CD14-positive monocyte (primary cell): ENCODE measurements around the gene BASP1. TPM values are rescaled to one million over a fixed set of nuclear protein-coding genes. Genes with fewer than 3 reads are reported as not detected.

Experiments
- DNase-seq, 3 donors: peaks; one replicate each; pipeline ENCODE4 v3.0.0-alpha.2; 2011 to 2022
- H2AFZ ChIP-seq: 2 replicates; pipeline ENCODE4 v1.6.0; 2012; ENCODE audit warnings: mild to moderate bottlenecking, low read depth, low read length, inconsistent platforms; ENCODE audit not compliant: insufficient read depth, poor library complexity, severe bottlenecking
- H3K27ac ChIP-seq, 2 donors: 1 replicate in 1 of 2; 2 replicates in 1 of 2; pipeline ENCODE4 v1.5.1; 2012 to 2013; ENCODE audit warnings: low read length in 2 of 2, control low read depth in 1 of 2, inconsistent platforms in 1 of 2, low read depth in 1 of 2, mild to moderate bottlenecking in 1 of 2
- H3K27me3 ChIP-seq, 2 donors: one replicate each; pipeline versions ENCODE4 v1.6.0 to v1.6.1; 2011 to 2013; ENCODE audit warnings: low read length in 2 of 2; ENCODE audit not compliant: control insufficient read depth in 2 of 2, insufficient read depth in 2 of 2
- H3K36me3 ChIP-seq, 2 donors: replicated peaks in 1 of 2; 1 replicate in 1 of 2; 2 replicates in 1 of 2; pipeline versions ENCODE4 v1.5.1 to v1.6.1; 2012 to 2013; ENCODE audit warnings: low read length in 2 of 2, control low read depth in 1 of 2, inconsistent platforms in 1 of 2, mild to moderate bottlenecking in 1 of 2; ENCODE audit not compliant: insufficient read depth in 2 of 2, control insufficient read depth in 1 of 2
- H3K4me1 ChIP-seq, 2 donors: 1 replicate in 1 of 2; 2 replicates in 1 of 2; pipeline versions ENCODE4 v1.5.1 to v1.6.1; 2012 to 2013; ENCODE audit warnings: low read length in 2 of 2, control low read depth in 1 of 2, inconsistent platforms in 1 of 2, mild to moderate bottlenecking in 1 of 2, moderate library complexity in 1 of 2; ENCODE audit not compliant: insufficient read depth in 2 of 2, control insufficient read depth in 1 of 2
- H3K4me2 ChIP-seq: replicated peaks from 2 replicates; pipeline ENCODE3; 2012; ENCODE audit warnings: low read length, moderate library complexity, mild to moderate bottlenecking; ENCODE audit not compliant: poor library complexity, severe bottlenecking; ENCODE audit errors: extremely low read depth
- H3K4me3 ChIP-seq, 3 experiments: fragments of 200-600 bp in 1 of 3; sonication (generic) in 1 of 3; replicated peaks in 1 of 3; 1 replicate in 2 of 3; 2 replicates in 1 of 3; pipeline ENCODE4 v1.5.1; 2011 to 2013; ENCODE audit warnings: low read length in 3 of 3, mild to moderate bottlenecking in 3 of 3, control low read depth in 2 of 3, low read depth in 2 of 3, inconsistent platforms in 1 of 3, moderate library complexity in 1 of 3
- H3K79me2 ChIP-seq: 2 replicates; pipeline ENCODE4 v1.6.0; 2012; ENCODE audit warnings: mild to moderate bottlenecking, control low read depth, inconsistent platforms, low read length, moderate library complexity; ENCODE audit not compliant: insufficient read depth
- H3K9ac ChIP-seq: 2 replicates; pipeline ENCODE4 v1.6.0; 2017; ENCODE audit warnings: low read length, mild to moderate bottlenecking; ENCODE audit not compliant: insufficient read depth, poor library complexity, severe bottlenecking
- H3K9me3 ChIP-seq, 2 donors: replicated peaks in 1 of 2; 1 replicate in 1 of 2; 2 replicates in 1 of 2; pipeline versions ENCODE4 v1.5.1 to v1.6.1; 2012 to 2013; ENCODE audit warnings: low read length in 2 of 2, control low read depth in 1 of 2; ENCODE audit not compliant: control insufficient read depth in 1 of 2, insufficient read depth in 1 of 2
- H4K20me1 ChIP-seq: 2 replicates; pipeline ENCODE4 v1.6.0; 2012; ENCODE audit warnings: mild to moderate bottlenecking, low read length, control low read depth, moderate library complexity; ENCODE audit not compliant: insufficient read depth
- H3K27ac Mint-ChIP-seq, 7 donors: one replicate each; pipeline ENCODE4 v1.8.0; 2020; ENCODE audit warnings: mild to moderate bottlenecking in 7 of 7, mixed read lengths in 7 of 7, moderate library complexity in 6 of 7, inconsistent platforms in 2 of 7
- H3K27me3 Mint-ChIP-seq, 3 donors: one replicate each; pipeline ENCODE4 v1.8.0; 2021 to 2022; ENCODE audit warnings: low read depth in 3 of 3, mild to moderate bottlenecking in 3 of 3, mixed read lengths in 3 of 3, moderate library complexity in 3 of 3, inconsistent platforms in 1 of 3
- H3K36me3 Mint-ChIP-seq, 2 donors: one replicate each; pipeline ENCODE4 v1.8.0; 2020; ENCODE audit warnings: mixed read lengths in 2 of 2, inconsistent platforms in 1 of 2, mild to moderate bottlenecking in 1 of 2
- H3K4me1 Mint-ChIP-seq: one replicate; pipeline ENCODE4 v1.8.0; 2020; ENCODE audit warnings: mild to moderate bottlenecking, mixed read lengths
- H3K4me3 Mint-ChIP-seq, 2 donors: one replicate each; pipeline ENCODE4 v1.8.0; 2020; ENCODE audit warnings: mild to moderate bottlenecking in 2 of 2, mixed read lengths in 2 of 2, moderate library complexity in 1 of 2
- H3K9me3 Mint-ChIP-seq, 7 donors: one replicate each; pipeline ENCODE4 v1.8.0; 2020 to 2022; ENCODE audit warnings: mixed read lengths in 7 of 7, mild to moderate bottlenecking in 6 of 7, moderate library complexity in 6 of 7, inconsistent platforms in 2 of 7
- WGBS: methylation state at CpG from one replicate; pipeline ENCODE4 v1.1.5; 2013; ENCODE audit warnings: missing lambda C conversion rate; ENCODE audit not compliant: insufficient coverage; 5-methylcytosine and 5-hydroxymethylcytosine counted together
- intact Hi-C, 2 donors: fragments of 100-400 bp; cut with micrococcal nuclease; formaldehyde crosslinking; loops; one replicate each; pipeline versions ENCODE4 v1.15.0 to v1.15.1; 2023
- polyA plus RNA-seq, 3 donors: library from polyadenylated mRNA; depleted of rRNA in 1 of 3; unstranded in 2 of 3; stranded (reverse) in 1 of 3; fragments of 300-500 nt in 2 of 3; fragments of >200 nt in 1 of 3; fragmentation: Illumina TruSeq in 2 of 3; gene quantifications; 1 replicate in 2 of 3; 2 replicates in 1 of 3; pipeline ENCODE4 v1.2.3, GENCODE V29; 2012 to 2021
- TF ChIP-seq, protein P1 (sequence below): fragments of 200-600 bp; IDR thresholded peaks from one replicate; pipeline ENCODE4 v1.8.0; 2022; ENCODE audit warnings: antibody characterized with exemption, mild to moderate bottlenecking

Gene BASP1
- polyA plus RNA-seq, 3 donors: 23.7 to 61.6 (median 36.6) TPM

DNA sequence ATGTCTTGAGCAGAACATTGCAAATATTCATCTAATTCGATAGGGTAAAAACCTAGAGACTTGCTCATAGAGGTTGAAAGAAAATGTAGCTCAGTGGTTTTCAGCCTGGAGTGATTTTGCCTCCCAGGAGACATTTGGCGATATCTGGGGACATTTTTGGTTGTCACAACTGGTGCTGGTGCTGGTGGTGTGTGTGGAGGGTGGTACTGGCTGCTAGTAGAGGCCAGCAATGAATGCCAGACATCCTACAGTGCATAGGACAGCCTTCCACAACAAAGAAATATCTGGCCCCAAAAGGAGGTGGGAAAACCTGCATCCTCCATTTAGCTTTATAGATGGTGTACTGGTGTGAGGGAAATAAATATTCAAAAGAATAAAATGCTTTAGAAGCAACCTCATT, 2.1 kb upstream of the BASP1 start:
- DNase-seq: no peak
- no peak overlapping the region for H3K9ac ChIP-seq
- H2AFZ ChIP-seq: no peak overlapping the region
- H3K4me3 ChIP-seq: no peak overlapping the region
- Mint-ChIP-seq H3K4me3 (no peak overlapping the region), H3K27ac (no peak overlapping the region), H3K9me3 (peaks cover 0 to 2% (median 0%) of the 10 kb centered on the region in 7 donors), H3K4me1 (peaks cover 26% of the 10 kb centered on the region), H3K36me3 (peaks cover 0 to 6% of the 10 kb centered on the region in 2 donors), H3K27me3 (peaks cover 1 to 4% (median 3%) of the 10 kb centered on the region in 3 donors)
- H3K79me2 ChIP-seq: peaks cover 27% of the 10 kb centered on the region
- no peak overlapping the region for H3K4me2 ChIP-seq
- peaks cover 20 to 25% of the 10 kb centered on the region in 2 donors for H3K4me1 ChIP-seq
- TF ChIP-seq, protein P1, sequence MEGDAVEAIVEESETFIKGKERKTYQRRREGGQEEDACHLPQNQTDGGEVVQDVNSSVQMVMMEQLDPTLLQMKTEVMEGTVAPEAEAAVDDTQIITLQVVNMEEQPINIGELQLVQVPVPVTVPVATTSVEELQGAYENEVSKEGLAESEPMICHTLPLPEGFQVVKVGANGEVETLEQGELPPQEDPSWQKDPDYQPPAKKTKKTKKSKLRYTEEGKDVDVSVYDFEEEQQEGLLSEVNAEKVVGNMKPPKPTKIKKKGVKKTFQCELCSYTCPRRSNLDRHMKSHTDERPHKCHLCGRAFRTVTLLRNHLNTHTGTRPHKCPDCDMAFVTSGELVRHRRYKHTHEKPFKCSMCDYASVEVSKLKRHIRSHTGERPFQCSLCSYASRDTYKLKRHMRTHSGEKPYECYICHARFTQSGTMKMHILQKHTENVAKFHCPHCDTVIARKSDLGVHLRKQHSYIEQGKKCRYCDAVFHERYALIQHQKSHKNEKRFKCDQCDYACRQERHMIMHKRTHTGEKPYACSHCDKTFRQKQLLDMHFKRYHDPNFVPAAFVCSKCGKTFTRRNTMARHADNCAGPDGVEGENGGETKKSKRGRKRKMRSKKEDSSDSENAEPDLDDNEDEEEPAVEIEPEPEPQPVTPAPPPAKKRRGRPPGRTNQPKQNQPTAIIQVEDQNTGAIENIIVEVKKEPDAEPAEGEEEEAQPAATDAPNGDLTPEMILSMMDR: no peak
- intact Hi-C loops: loop anchor here in 1 of 2 donors (5.0 kb wide), 2 partner anchors 42 to 87 kb away; no protein-coding TSS in a partner anchor
- H4K20me1 ChIP-seq: peaks cover 21% of the 10 kb centered on the region
- no peaks in the 10 kb centered on the region for H3K36me3 ChIP-seq
- no CpG with 5 or more reads among the region's 2 CpGs for WGBS
- H3K27ac ChIP-seq: no peak overlapping the region
- no peaks in the 10 kb centered on the region for H3K9me3 ChIP-seq
- H3K27me3 ChIP-seq: no peaks in the 10 kb centered on the region

DNA sequence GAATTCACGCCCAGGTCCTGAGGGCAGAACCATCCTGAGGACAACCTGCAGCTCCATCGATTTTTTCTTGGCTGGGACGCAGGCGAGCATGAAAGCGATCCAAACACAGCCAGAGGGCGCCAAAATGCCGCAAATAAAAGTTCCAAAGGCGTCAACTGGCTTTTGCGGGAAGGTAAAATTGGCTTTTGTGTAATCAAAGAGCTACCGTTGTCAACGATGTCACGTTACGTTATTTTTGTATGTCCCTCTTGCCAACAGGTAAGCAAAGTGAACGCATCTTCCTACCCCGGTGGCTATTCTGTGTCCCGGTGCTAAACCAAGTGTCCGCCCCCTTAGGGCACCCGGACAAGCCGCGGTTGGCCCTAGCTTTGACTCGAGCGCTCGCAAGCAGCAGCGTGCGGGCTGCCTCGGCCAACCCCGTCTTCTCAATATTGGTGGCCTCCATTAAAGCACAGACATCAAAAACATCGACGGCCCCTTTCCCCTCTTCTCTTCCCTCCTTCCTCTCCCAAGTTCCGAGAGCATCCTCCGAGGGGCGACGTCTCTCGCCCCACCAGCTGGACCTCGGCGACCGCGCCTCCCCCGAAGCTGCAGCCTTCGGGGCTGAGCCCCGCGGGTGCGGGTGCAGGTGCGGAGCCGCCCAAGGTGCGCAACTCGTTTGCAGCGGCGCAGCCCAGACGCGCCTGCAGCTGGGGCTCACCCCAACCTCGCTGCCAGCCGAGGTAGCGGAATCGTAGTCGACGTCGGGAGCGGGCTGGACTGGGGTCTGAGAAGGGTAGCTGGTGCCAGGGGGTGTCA, 1.1 kb upstream of the BASP1 start:
- peaks cover 0 to 9% of the 10 kb centered on the region in 2 donors for H3K36me3 Mint-ChIP-seq
- Histone ChIP-seq H3K4me3 (peak overlapping the region; percentile 42 to 92 (median 52)), H3K27ac (no peak overlapping the region), H3K9ac (peak overlapping the region; percentile 22), H3K36me3 (no peaks in the 10 kb centered on the region), H3K27me3 (no peaks in the 10 kb centered on the region), H4K20me1 (peaks cover 31% of the 10 kb centered on the region), H2AFZ (peak overlapping the region; percentile 93), H3K9me3 (no peaks in the 10 kb centered on the region), H3K4me2 (peak overlapping the region; percentile 94), H3K79me2 (peaks cover 37% of the 10 kb centered on the region), H3K4me1 (peaks cover 20 to 25% of the 10 kb centered on the region in 2 donors)
- H3K27me3 Mint-ChIP-seq: peaks cover 1 to 4% (median 3%) of the 10 kb centered on the region in 3 donors
- intact Hi-C loops: loop anchor here (2.0 to 5.0 kb wide), 5 partner anchors 41 to 1098 kb away; no protein-coding TSS in a partner anchor
- H3K27ac Mint-ChIP-seq: peak overlapping the region; percentile 23 to 86 (median 69)
- 2% methylated on average over 59 of the region's 59 CpGs for WGBS
- peak overlapping the region; percentile 86 to 92 for H3K4me3 Mint-ChIP-seq
- peaks cover 29% of the 10 kb centered on the region for H3K4me1 Mint-ChIP-seq
- TF ChIP-seq, protein P1: peak; percentile 85
- peak; percentile 69 to 76 (median 73) for DNase-seq
- H3K9me3 Mint-ChIP-seq: no peaks in the 10 kb centered on the region
